Adrenal gland (tissue), 12 donors: Measurements from ENCODE around the gene AMOT. TPM values are rescaled to one million over a fixed set of nuclear protein-coding genes. Genes with fewer than 3 reads are reported as not detected.

Source experiments
- DNase-seq, 7 donors: peaks; one replicate each; pipeline ENCODE4 v3.0.0-alpha.2; 2019 to 2020
- H3K27ac ChIP-seq, 5 donors: fragments of 200-600 bp; sonication (generic) in 4 of 5; 1 replicate in 3 of 5; 2 replicates in 2 of 5; pipeline versions ENCODE4 v1.5.1 to v1.8.0; 2016 to 2020; ENCODE audit warnings: mild to moderate bottlenecking in 1 of 5
- H3K27me3 ChIP-seq: fragments of 200-600 bp; 2 replicates; pipeline ENCODE4 v1.8.0; 2021
- H3K36me3 ChIP-seq, 2 donors: fragments of 200-600 bp; replicated peaks in 1 of 2; 1 replicate in 1 of 2; 2 replicates in 1 of 2; pipeline versions ENCODE4 v1.5.1 to v1.8.0; 2018 to 2022
- H3K4me1 ChIP-seq, 2 donors: fragments of 200-600 bp; replicated peaks in 1 of 2; 1 replicate in 1 of 2; 2 replicates in 1 of 2; pipeline versions ENCODE4 v1.5.1 to v1.8.0; 2018 to 2021
- H3K4me3 ChIP-seq, 4 donors: fragments of 200-600 bp; sonication (generic) in 3 of 4; one replicate each; pipeline ENCODE4 v1.5.1; 2016 to 2018
- H3K9me3 ChIP-seq, 3 donors: fragments of 200-600 bp; sonication (generic) in 1 of 3; replicated peaks in 1 of 3; 1 replicate in 2 of 3; 2 replicates in 1 of 3; pipeline versions ENCODE4 v1.5.1 to v1.8.0; 2016 to 2021
- POLR2A ChIP-seq, 2 donors: fragments of 450-650 bp; IDR thresholded peaks; one replicate each; pipeline ENCODE4 v1.6.1; 2017; ENCODE audit warnings: antibody characterized with exemption in 2 of 2, mild to moderate bottlenecking in 2 of 2, moderate library complexity in 1 of 2
- WGBS, 4 donors: extraction: QIAGEN DNeasy Blood & Tissue Kit in 2 of 4; methylation state at CpG; one replicate each; pipeline versions ENCODE4 v1.1.5 to v1.1.7; 2013 to 2017; 5-methylcytosine and 5-hydroxymethylcytosine counted together
- intact Hi-C, 2 donors: fragments of 100-400 bp; cut with DNase I; formaldehyde crosslinking; loops; one replicate each; pipeline versions ENCODE4 v1.14.1 to v1.15.0; 2022 to 2023
- polyA plus RNA-seq, 3 donors: library from polyadenylated mRNA; stranded (reverse); fragments of 200-250 nt in 2 of 3; fragments of 350-450 nt in 1 of 3; fragmentation: Illumina TruSeq in 1 of 3; extraction: RNeasy Lipid Tissue Mini Kit (QIAGEN cat#74804) in 1 of 3; gene quantifications; one replicate each; pipeline ENCODE4 v1.2.3, GENCODE V29; 2013 to 2014
- total RNA-seq, 9 donors: library from RNA; depleted of rRNA in 4 of 9; stranded (reverse); fragments of >200 nt in 4 of 9; fragments of 120-200 nt in 1 of 9; fragmentation: NEBNext Ultra II Directional in 1 of 9; extraction: Animal tissue kit (Norgen Biotek cat#: 25700) in 1 of 9; gene quantifications; one replicate each; pipeline versions ENCODE4 v1.1.0 to v1.2.4, GENCODE V29; 2013 to 2023
- TF ChIP-seq, protein P1 (sequence below), 6 experiments: fragments of 450-650 bp in 4 of 6; fragments of 200-600 bp in 2 of 6; sonication (generic) in 1 of 6; IDR thresholded peaks; 1 replicate in 5 of 6; 2 replicates in 1 of 6; pipeline versions ENCODE4 v1.5.1 to v1.8.0; 2016 to 2021; ENCODE audit warnings: antibody characterized with exemption in 6 of 6, mild to moderate bottlenecking in 2 of 6, moderate library complexity in 1 of 6
- donor health status: healthy with polysubstance abuse.
- donor health status: Bipolar disorder and iron deficiency.
- donor health status: DM: yes; HTN: yes; CAD: no.
- donor health status: DM: no; HTN: no; CAD: no.
- donor health status: DM: no; HTN: no; CAD: no.
- donor health status: DM: yes; HTN: yes; CAD: no.

The AMOT gene
- total and polyA plus RNA-seq, 12 donors = 0.61 to 11.7 (median 5.6) TPM

DNA sequence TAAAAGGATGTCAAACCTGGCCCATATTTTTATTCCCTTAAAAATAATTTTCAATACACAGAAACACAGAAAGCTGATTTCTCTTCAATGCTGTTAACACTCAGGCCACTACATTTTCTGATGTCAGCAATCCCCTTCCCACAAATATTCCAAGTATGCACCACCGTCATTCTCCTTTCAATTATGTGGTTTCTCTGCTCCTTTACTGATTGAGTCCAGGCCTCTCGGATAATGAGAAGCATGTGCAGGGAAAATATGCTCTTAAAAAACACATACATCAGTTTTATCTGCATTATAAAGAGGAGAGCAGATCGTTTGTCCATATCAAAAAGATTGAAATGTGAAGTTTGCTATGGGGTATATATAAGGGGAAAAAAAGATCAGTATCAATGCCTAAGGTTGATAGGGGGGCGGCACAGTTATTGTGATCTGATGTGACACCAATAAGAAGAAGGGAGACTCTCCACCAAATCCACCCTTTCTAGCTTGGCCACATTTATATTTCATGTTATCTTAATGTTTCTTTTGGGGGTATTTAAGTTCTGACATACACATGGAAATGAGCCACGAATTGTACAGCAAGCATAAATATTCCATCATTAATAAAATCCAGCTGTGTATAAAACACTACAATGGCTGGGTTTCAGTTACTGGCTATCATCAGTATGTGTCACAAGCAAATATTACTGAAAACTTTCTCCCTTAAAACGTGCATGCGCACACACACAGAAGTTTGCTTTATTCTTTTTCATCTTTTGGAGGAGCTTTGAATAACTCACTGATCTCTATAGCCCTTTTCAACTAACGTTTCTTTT is 6.4 kb downstream of the AMOT start:
- H3K4me3 ChIP-seq = no peak overlapping the region
- H3K27me3 ChIP-seq = peaks cover 15% of the 10 kb centered on the region
- 47 to 72% (median 63%) methylated on average over 8 of the region's 8 CpGs for WGBS, 4 donors
- no peaks in the 10 kb centered on the region for H3K36me3 ChIP-seq
- TF ChIP-seq POLR2A (IDR thresholded peaks at IDR 0.05) = no peak
- TF ChIP-seq, protein P1, sequence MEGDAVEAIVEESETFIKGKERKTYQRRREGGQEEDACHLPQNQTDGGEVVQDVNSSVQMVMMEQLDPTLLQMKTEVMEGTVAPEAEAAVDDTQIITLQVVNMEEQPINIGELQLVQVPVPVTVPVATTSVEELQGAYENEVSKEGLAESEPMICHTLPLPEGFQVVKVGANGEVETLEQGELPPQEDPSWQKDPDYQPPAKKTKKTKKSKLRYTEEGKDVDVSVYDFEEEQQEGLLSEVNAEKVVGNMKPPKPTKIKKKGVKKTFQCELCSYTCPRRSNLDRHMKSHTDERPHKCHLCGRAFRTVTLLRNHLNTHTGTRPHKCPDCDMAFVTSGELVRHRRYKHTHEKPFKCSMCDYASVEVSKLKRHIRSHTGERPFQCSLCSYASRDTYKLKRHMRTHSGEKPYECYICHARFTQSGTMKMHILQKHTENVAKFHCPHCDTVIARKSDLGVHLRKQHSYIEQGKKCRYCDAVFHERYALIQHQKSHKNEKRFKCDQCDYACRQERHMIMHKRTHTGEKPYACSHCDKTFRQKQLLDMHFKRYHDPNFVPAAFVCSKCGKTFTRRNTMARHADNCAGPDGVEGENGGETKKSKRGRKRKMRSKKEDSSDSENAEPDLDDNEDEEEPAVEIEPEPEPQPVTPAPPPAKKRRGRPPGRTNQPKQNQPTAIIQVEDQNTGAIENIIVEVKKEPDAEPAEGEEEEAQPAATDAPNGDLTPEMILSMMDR (IDR thresholded peaks at IDR 0.05) = no peak
- DNase-seq = no peak
- no peak overlapping the region for H3K27ac ChIP-seq
- H3K9me3 ChIP-seq = no peaks in the 10 kb centered on the region
- no peaks in the 10 kb centered on the region for H3K4me1 ChIP-seq
- intact Hi-C loops = no loop called here

DNA sequence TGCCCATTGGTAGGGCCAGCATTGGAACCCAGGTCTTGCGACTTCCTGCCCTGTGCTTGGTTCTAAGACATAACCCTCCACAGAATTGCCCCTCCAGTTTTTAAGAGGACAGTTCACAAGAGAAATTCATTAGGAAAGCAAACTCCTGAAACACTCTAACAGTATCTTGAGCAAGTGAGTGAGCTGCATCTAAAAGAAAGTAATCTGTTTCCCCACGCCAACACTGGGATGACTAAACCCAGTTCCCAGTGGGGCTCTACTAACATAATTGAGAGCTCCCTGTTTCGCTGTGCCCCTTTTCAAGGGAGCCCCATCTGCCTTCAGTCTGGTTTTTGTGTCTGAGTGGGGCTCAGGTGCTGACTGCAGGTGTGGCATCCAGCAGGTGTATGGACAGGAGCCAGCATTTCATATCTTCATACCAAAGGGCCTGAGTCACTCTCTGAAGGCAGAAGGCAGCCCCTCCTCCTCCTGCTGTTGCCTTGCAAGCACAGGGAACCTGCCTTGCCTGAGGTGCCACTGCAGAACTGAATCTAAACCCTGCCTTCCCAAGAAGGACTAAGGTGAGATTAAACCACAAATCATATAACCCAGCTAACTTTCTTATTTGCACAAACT is 8.0 kb downstream of the AMOT start:
- DNase-seq = peak in 2 of 7 donors; percentile 8 to 17
- whole genome bisulfite sequencing, 4 donors = 58 to 83% (median 70%) methylated on average over 2 to 3 of the region's 3 CpGs
- no peak for TF ChIP-seq POLR2A (IDR thresholded peaks at IDR 0.05)
- TF ChIP-seq, protein P1 (IDR thresholded peaks at IDR 0.05) = no peak
- H3K27me3 ChIP-seq = peaks cover 15% of the 10 kb centered on the region
- no peak overlapping the region for H3K4me3 ChIP-seq
- H3K4me1 ChIP-seq = no peaks in the 10 kb centered on the region
- H3K9me3 ChIP-seq = no peaks in the 10 kb centered on the region
- H3K27ac ChIP-seq = no peak overlapping the region
- intact Hi-C loops = no loop called here
- H3K36me3 ChIP-seq = no peaks in the 10 kb centered on the region

DNA sequence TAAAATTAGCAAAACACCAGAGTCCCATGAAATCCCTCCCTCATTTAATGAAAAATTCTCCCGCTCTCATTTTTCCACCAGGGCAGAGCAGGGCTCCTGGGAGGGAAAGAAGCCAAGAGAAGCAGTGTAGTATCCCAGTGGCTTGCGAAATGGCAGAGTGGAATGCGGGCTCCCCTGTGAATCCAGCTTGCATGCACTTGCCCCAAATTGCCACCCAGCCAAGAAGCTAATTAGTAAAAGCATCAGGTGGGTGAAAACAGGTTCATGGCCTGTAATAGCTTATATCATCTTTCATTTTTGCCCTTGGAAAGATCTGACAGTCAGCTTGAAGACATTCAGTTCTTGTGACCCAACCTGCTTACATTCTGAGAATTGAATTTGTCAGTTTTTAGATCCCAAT is 10.1 kb downstream of the AMOT start:
- intact Hi-C loops = no loop called here
- Histone ChIP-seq H3K27ac (no peak overlapping the region), H3K4me3 (no peak overlapping the region), H3K27me3 (peaks cover 8% of the 10 kb centered on the region), H3K4me1 (no peaks in the 10 kb centered on the region), H3K36me3 (no peaks in the 10 kb centered on the region), H3K9me3 (no peaks in the 10 kb centered on the region)
- no peak for DNase-seq
- 73 to 93% (median 83%) methylated on average over 3 of the region's 3 CpGs for WGBS, 4 donors
- TF ChIP-seq POLR2A (IDR thresholded peaks at IDR 0.05) = no peak
- TF ChIP-seq, protein P1 (IDR thresholded peaks at IDR 0.05) = no peak

DNA sequence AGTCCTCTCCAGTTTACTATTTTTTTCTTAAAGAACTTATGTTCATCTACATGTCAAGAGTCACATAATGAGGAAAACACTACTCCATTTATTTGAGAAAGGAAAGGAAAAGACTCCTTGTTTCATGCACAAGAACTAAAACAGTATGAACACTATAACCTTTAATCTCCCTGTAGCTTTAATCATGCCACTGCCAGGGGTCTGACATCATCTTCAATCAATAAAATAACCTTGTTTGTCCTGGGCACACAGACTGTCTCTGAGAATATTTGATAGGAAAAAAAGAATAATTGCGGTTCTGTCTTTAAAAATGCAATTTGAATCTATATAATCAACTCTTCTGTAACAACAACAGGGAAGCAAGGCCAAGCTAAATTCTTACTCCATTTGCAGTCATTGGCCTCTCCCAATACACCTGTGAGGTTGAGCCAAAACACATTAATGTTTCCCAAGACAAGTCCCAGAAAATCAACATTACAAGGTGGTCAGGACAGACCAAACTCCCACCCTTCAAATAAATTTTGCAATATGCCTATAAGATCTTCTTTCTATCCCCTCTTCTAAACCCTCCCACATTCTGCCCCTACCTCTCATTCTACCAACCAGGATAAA is 13.2 kb downstream of the AMOT start:
- H3K9me3 ChIP-seq = no peaks in the 10 kb centered on the region
- H3K4me3 ChIP-seq = no peak overlapping the region
- TF ChIP-seq, protein P1 (IDR thresholded peaks at IDR 0.05) = no peak
- no peak for TF ChIP-seq POLR2A (IDR thresholded peaks at IDR 0.05)
- no peaks in the 10 kb centered on the region for H3K4me1 ChIP-seq
- no peak for DNase-seq
- WGBS, 4 donors = 44 to 65% (median 52%) methylated on average over 1 of the region's 1 CpG
- no peak overlapping the region for H3K27ac ChIP-seq
- intact Hi-C loops = no loop called here
- peaks cover 6% of the 10 kb centered on the region for H3K27me3 ChIP-seq
- H3K36me3 ChIP-seq = no peaks in the 10 kb centered on the region
